Muscle of back (tissue), 11 donors: ENCODE measurements around the gene UBA52. TPM values are rescaled to one million over a fixed set of nuclear protein-coding genes. Genes with fewer than 3 reads are reported as not detected.
A peak's percentile ranks its signal among the peaks of the same experiment; 100 is the strongest.

Source experiments
- DNase-seq, 3 donors: peaks; one replicate each; pipeline versions ENCODE4 v3.0.0 to v3.0.0-alpha.2; 2013
- polyA plus RNA-seq, 10 donors: library from polyadenylated mRNA; unstranded; fragments of 120-200 nt; gene quantifications; one replicate each; pipeline ENCODE4 v1.2.1, GENCODE V29; 2013; ENCODE audit not compliant: insufficient read length in 10 of 10

UBA52 gene
- polyA plus RNA-seq, 10 donors: 951 to 1,390 (median 1,097) TPM

GRCh38 chr19:18541992-18542940 is 29.4 kb upstream of the UBA52 start:
- peak in 1 of 3 donors; percentile 35 for DNase-seq

- peak; percentile 89 to 96 (median 94) for DNase-seq
Observed at GRCh38 chr19:18542941-18543813, 28.5 kb upstream of the UBA52 start, which contains the start of gene FKBP8. FKBP8 (minus strand) TSS chr19:18543573; CDS start chr19:18541970, 1,603 bp downstream.

GRCh38 chr19:18543814-18544475 is 27.7 kb upstream of the UBA52 start:
- DNase-seq: peak in 2 of 3 donors; percentile 52 to 65

GRCh38 chr19:18551631-18552030 is 20.0 kb upstream of the UBA52 start:
- DNase-seq: no peak

GRCh38 chr19:18557411-18558201 is 14.1 kb upstream of the UBA52 start, which contains the start of gene KXD1:
KXD1 (plus strand) TSS chr19:18557870; CDS start chr19:18562057, 4,187 bp downstream.
- peak; percentile 98 to 99 (median 98) for DNase-seq

- no peak for DNase-seq
Observed at GRCh38 chr19:18558202-18558555, 13.5 kb upstream of the UBA52 start.

- DNase-seq: no peak
Observed at GRCh38 chr19:18558604-18559003, 13.1 kb upstream of the UBA52 start.

- DNase-seq: no peak
Observed at GRCh38 chr19:18559685-18560084, 12.0 kb upstream of the UBA52 start.

GRCh38 chr19:18562086-18562485 is 9.6 kb upstream of the UBA52 start:
- DNase-seq: peak in 1 of 3 donors; percentile 68

- no peak for DNase-seq
Observed at GRCh38 chr19:18566953-18567352, 4.7 kb upstream of the UBA52 start.

GRCh38 chr19:18568367-18568766 is 3.3 kb upstream of the UBA52 start:
- DNase-seq: no peak

GRCh38 chr19:18574691-18575291 is 3.1 kb downstream of the UBA52 start:
- DNase-seq: no peak

- DNase-seq: no peak
Observed at GRCh38 chr19:18576383-18576782, 4.7 kb downstream of the UBA52 start.

GRCh38 chr19:18577365-18577914 is 5.8 kb downstream of the UBA52 start:
- no peak for DNase-seq

- no peak for DNase-seq
Observed at GRCh38 chr19:18580311-18580710, 8.7 kb downstream of the UBA52 start.

- DNase-seq: no peak
Observed at GRCh38 chr19:18586306-18586705, 14.6 kb downstream of the UBA52 start.

GRCh38 chr19:18587561-18587960 is 15.9 kb downstream of the UBA52 start:
- DNase-seq: no peak

GRCh38 chr19:18587962-18588610 is 16.4 kb downstream of the UBA52 start:
- no peak for DNase-seq

GRCh38 chr19:18588611-18589379 is 17.1 kb downstream of the UBA52 start, which contains the start of gene REX1BD:
REX1BD (plus strand) TSS chr19:18588798; CDS start chr19:18588802, 4 bp downstream.
- DNase-seq: peak; percentile 74 to 97 (median 92)
